ENCODE data around the gene PLCG2.

GRCh38 chr16:81863630-81864352 is 84.7 kb downstream of the PLCG2 start:
- no peak for TF ChIP-seq CTCF (IDR thresholded peaks at IDR 0.05; ENCODE audit: control extremely low read depth in 1 of 3, insufficient read depth in 1 of 3, low read depth in 1 of 3, low read length in 3 of 3)
- no peak for TF ChIP-seq POLR2AphosphoS5 (IDR thresholded peaks at IDR 0.05; ENCODE audit: low read depth, low read length)
- TF ChIP-seq POLR2A (IDR thresholded peaks at IDR 0.05; ENCODE audit: control extremely low read depth in 1 of 2, low read depth in 2 of 2, low read length in 2 of 2), result no peak
- no peak for TF ChIP-seq CHD7 (IDR thresholded peaks at IDR 0.05; ENCODE audit: insufficient replicate concordance, low read length)
